T-cell (primary cell): ENCODE results near the gene LGR5. TPM values are rescaled to one million over a fixed set of nuclear protein-coding genes. Genes with fewer than 3 reads are reported as not detected.
A peak's percentile ranks its signal among the peaks of the same experiment; 100 is the strongest.

Experiments
- ATAC-seq, 4 experiments: fragments of 200-7000 bp in 3 of 4; fragments of 150-1000 bp in 1 of 4; cut with Tn5 transposase; replicated peaks in 1 of 4; 1 replicate in 3 of 4; 2 replicates in 1 of 4; pipeline ENCODE4 v1.10.0; 2021; ENCODE audit warnings: moderate library complexity in 3 of 4, mild to moderate bottlenecking in 2 of 4, moderate number of reproducible peaks in 1 of 4
- CTCF ChIA-PET, 2 donors: fragments of 300-600 bp; sonication (Branson Sonifier 250); formaldehyde crosslinking; loops; one replicate each; lab custom pipeline; 2022; ENCODE audit warnings: antibody characterized with exemption in 2 of 2; lab: Charles Lee
- POLR2A ChIA-PET, 2 donors: fragments of 300-600 bp; sonication (Branson Sonifier 250); formaldehyde crosslinking; loops; one replicate each; lab custom pipeline; 2022; ENCODE audit warnings: antibody characterized with exemption in 2 of 2; lab: Charles Lee
- DNase-seq, 35 experiments: peaks; one replicate each; pipeline versions ENCODE4 v3.0.0 to v3.0.0-alpha.2; 2013 to 2023
- H3K27ac ChIP-seq: one replicate; pipeline ENCODE4 v1.5.1; 2013; ENCODE audit warnings: low read length
- H3K27me3 ChIP-seq, 2 experiments: replicated peaks in 1 of 2; 1 replicate in 1 of 2; 2 replicates in 1 of 2; pipeline versions ENCODE4 v1.6.1 to v1.7.0; 2013; ENCODE audit warnings: low read length in 1 of 2, mixed read lengths in 1 of 2; ENCODE audit not compliant: control insufficient read depth in 2 of 2, insufficient read depth in 2 of 2; ENCODE audit errors: extremely low read depth in 1 of 2
- H3K36me3 ChIP-seq, 2 donors: 1 replicate in 1 of 2; 2 replicates in 1 of 2; pipeline versions ENCODE4 v1.6.1 to v1.7.0; 2013; ENCODE audit warnings: low read length in 1 of 2; ENCODE audit not compliant: control insufficient read depth in 2 of 2, insufficient read depth in 1 of 2; ENCODE audit errors: extremely low read depth in 1 of 2
- H3K4me1 ChIP-seq, 2 experiments: 1 replicate in 1 of 2; 2 replicates in 1 of 2; pipeline versions ENCODE4 v1.6.1 to v1.7.0; 2013; ENCODE audit warnings: low read length in 2 of 2, mixed read lengths in 1 of 2; ENCODE audit not compliant: insufficient read depth in 2 of 2, control insufficient read depth in 1 of 2; ENCODE audit errors: extremely low read depth in 1 of 2
- H3K4me3 ChIP-seq, 2 donors: 1 replicate in 1 of 2; 2 replicates in 1 of 2; pipeline versions ENCODE4 v1.5.1 to v1.7.0; 2013; ENCODE audit warnings: mild to moderate bottlenecking in 2 of 2, low read length in 1 of 2, moderate library complexity in 1 of 2; ENCODE audit not compliant: control insufficient read depth in 1 of 2; ENCODE audit errors: extremely low read depth in 1 of 2
- H3K9me3 ChIP-seq: 2 replicates; pipeline ENCODE4 v1.7.0; 2013
- H3K27ac Mint-ChIP-seq, 2 donors: one replicate each; pipeline ENCODE4 v1.8.0; 2020 to 2021; ENCODE audit warnings: mild to moderate bottlenecking in 2 of 2, mixed read lengths in 2 of 2
- H3K27me3 Mint-ChIP-seq, 2 donors: one replicate each; pipeline ENCODE4 v1.8.0; 2021 to 2022; ENCODE audit warnings: mixed read lengths in 2 of 2
- H3K36me3 Mint-ChIP-seq: one replicate; pipeline ENCODE4 v1.8.0; 2021; ENCODE audit warnings: mixed read lengths
- H3K4me1 Mint-ChIP-seq, 3 donors: one replicate each; pipeline ENCODE4 v1.8.0; 2020 to 2022; ENCODE audit warnings: mixed read lengths in 3 of 3, mild to moderate bottlenecking in 1 of 3
- H3K4me3 Mint-ChIP-seq, 3 donors: one replicate each; pipeline ENCODE4 v1.8.0; 2020 to 2022; ENCODE audit warnings: mild to moderate bottlenecking in 3 of 3, mixed read lengths in 3 of 3, moderate library complexity in 3 of 3
- H3K9me3 Mint-ChIP-seq, 3 donors: one replicate each; pipeline ENCODE4 v1.8.0; 2020 to 2022; ENCODE audit warnings: mixed read lengths in 3 of 3
- WGBS: methylation state at CpG from one replicate; pipeline ENCODE4 v1.1.5; 2013; ENCODE audit warnings: missing lambda C conversion rate; ENCODE audit not compliant: insufficient coverage; 5-methylcytosine and 5-hydroxymethylcytosine counted together
- total RNA-seq, 35 experiments: library from RNA in 6 of 35; stranded (reverse) in 6 of 35; fragments of 120-200 nt in 1 of 35; gene quantifications; one replicate each; pipeline versions ENCODE4 v1.2.1 to v1.2.4 and lab custom pipeline; 2013 to 2026

The LGR5 gene
- total RNA-seq, 5 donors from 2014 or later (not counting 1 experiment from before 2014, with no cell fraction given): 0.25 TPM; not detected in 4

DNA sequence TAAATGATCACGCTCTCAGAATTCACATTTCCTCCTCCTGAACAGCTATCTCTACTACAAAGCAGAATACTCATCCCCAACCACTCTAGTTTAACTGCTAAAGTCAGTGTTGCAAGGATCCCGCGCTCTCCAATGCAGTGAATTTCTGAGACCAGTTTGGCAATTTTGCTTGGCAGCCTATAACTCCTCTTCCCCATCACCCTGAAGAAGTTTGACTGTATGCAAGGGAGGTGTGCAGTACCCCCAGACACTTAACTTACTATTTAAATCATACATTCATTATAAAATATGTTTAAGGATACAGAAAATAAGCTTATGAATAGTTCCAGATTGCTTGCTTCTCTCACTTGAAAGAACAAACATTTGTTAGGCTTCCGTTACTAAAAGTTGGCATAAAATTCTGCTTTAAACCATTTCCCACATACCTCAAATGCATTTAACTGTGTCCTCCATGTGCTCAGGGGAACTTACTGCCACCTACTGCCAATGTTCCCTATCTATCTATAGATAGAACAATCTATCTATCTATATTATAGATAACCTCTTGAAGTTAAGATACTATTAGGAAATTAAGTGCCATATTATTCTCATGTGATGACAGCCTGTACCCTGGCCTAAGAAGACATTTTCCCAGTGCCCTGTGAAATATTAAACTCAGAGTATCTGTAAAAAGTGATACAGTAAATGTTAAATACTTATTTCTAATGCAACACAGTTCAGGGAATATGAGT lies 2.4 kb downstream of the LGR5 start:
- Mint-ChIP-seq H3K27ac (no peak overlapping the region), H3K27me3 (peaks cover 56 to 58% of the 10 kb centered on the region in 2 donors), H3K4me3 (peak overlapping the region in 1 of 3 donors; percentile 14), H3K36me3 (no peaks in the 10 kb centered on the region), H3K9me3 (peaks cover 2 to 7% (median 4%) of the 10 kb centered on the region in 3 donors), H3K4me1 (peaks cover 22 to 26% (median 24%) of the 10 kb centered on the region in 3 donors)
- H3K9me3 ChIP-seq: no peaks in the 10 kb centered on the region
- WGBS: no CpG with 5 or more reads among the region's 4 CpGs
- ChIA-PET POLR2A (no interaction called here), CTCF (no interaction called here)
- ATAC-seq (no peak), DNase-seq (no peak)
- H3K36me3 ChIP-seq: no peaks in the 10 kb centered on the region
- no peak overlapping the region for H3K4me3 ChIP-seq
- H3K4me1 ChIP-seq: peaks cover 3 to 21% of the 10 kb centered on the region in 2 experiments
- peaks cover 2 to 27% of the 10 kb centered on the region in 2 experiments for H3K27me3 ChIP-seq
- no peak overlapping the region for H3K27ac ChIP-seq

DNA sequence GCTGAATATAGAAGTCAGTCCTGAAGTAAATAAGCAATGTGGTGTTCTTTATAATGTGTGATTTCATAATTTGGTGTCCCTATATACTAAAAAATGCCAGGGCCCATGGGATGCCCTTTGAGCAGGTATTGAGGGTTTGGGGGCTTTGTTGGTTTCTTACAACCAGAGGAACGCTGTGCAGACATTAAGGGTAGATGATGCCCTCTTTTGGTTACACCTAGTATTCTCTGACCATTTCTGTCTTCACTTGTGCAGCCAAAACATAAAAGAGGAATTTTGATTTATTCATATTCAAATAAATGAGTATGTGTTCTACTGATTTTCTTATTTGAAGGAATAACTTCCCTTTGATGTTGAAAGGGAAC lies 3.0 kb downstream of the LGR5 start:
- peaks cover 22 to 26% (median 24%) of the 10 kb centered on the region in 3 donors for H3K4me1 Mint-ChIP-seq
- H3K9me3 Mint-ChIP-seq: peaks cover 0 to 1% (median 0%) of the 10 kb centered on the region in 3 donors
- no peak overlapping the region for H3K27ac ChIP-seq
- no peak overlapping the region for H3K27ac Mint-ChIP-seq
- peaks cover 52% of the 10 kb centered on the region in 2 donors for H3K27me3 Mint-ChIP-seq
- no peaks in the 10 kb centered on the region for H3K36me3 Mint-ChIP-seq
- ChIA-PET CTCF (no interaction called here), POLR2A (interaction anchor here in 1 of 2 donors (0.6 kb wide), 1 partner anchor 47 kb away, joined by 3 read pairs; no protein-coding TSS in a partner anchor)
- WGBS: no CpG with 5 or more reads among the region's 1 CpG
- H3K4me1 ChIP-seq: peaks cover 4 to 21% of the 10 kb centered on the region in 2 experiments
- no peak overlapping the region for H3K4me3 Mint-ChIP-seq
- no peaks in the 10 kb centered on the region for H3K9me3 ChIP-seq
- no peak overlapping the region for H3K4me3 ChIP-seq
- no peaks in the 10 kb centered on the region for H3K36me3 ChIP-seq
- DNase-seq (no peak), ATAC-seq (no peak)
- H3K27me3 ChIP-seq: peaks cover 2 to 27% of the 10 kb centered on the region in 2 experiments

DNA sequence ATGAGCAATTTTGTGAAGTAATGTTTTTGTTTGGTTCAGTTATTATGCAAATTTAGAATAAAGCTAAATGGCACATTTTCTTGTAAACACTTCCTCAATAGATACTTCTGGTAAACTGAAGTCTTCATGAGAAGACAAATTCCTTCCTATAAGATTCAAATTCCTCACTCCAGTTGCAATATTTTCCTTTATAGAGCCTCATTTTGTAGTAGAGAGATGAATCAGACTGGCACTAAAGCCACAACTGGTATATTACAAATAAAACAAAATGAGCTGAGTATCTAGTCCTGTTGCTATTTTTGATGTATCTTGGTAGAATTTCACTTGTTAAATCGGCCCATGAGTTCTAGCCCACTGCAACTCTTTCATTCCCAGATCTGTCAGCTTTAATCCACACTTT lies 5.5 kb downstream of the LGR5 start:
- Histone ChIP-seq H3K4me1 (peaks cover 8 to 11% of the 10 kb centered on the region in 2 experiments), H3K27me3 (peaks cover 0 to 13% of the 10 kb centered on the region in 2 experiments), H3K9me3 (no peaks in the 10 kb centered on the region), H3K27ac (no peak overlapping the region), H3K36me3 (no peaks in the 10 kb centered on the region), H3K4me3 (no peak overlapping the region)
- Mint-ChIP-seq H3K9me3 (no peaks in the 10 kb centered on the region), H3K36me3 (no peaks in the 10 kb centered on the region), H3K27me3 (peaks cover 37 to 39% of the 10 kb centered on the region in 2 donors), H3K4me1 (peaks cover 11 to 13% (median 11%) of the 10 kb centered on the region in 3 donors), H3K4me3 (no peak overlapping the region), H3K27ac (no peak overlapping the region)
- CTCF ChIA-PET: no interaction called here
- POLR2A ChIA-PET: no interaction called here
- no peak for ATAC-seq
- DNase-seq: no peak
- no CpG with 5 or more reads among the region's 1 CpG for WGBS

DNA sequence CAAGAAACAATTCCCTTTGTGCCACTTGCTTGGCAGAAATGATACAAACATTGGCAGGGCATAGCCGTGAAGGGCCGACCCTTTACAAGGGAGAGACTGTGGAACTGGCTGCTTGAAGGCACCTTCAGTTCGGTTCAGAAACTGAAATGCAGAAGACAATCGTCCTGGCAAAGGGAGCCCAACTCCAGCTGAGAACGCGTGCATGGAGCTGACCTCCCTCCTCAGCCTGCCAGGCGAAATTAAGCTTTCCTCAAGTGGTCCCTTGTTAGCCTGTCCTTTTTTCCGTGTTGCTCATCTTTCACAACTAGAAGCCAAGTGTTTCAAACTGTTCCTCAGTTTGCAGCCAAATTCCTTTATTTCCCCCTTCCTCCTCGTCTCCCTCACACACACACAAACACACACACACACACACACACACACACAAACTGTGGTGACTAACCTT lies 8.1 kb downstream of the LGR5 start:
- peaks cover 31 to 38% of the 10 kb centered on the region in 2 donors for H3K27me3 Mint-ChIP-seq
- no peaks in the 10 kb centered on the region for H3K9me3 Mint-ChIP-seq
- Histone ChIP-seq H3K9me3 (no peaks in the 10 kb centered on the region), H3K27ac (no peak overlapping the region), H3K27me3 (no peaks in the 10 kb centered on the region), H3K4me1 (peaks cover 0 to 8% of the 10 kb centered on the region in 2 experiments), H3K4me3 (no peak overlapping the region), H3K36me3 (no peaks in the 10 kb centered on the region)
- ChIA-PET CTCF (no interaction called here), POLR2A (no interaction called here)
- H3K27ac Mint-ChIP-seq: no peak overlapping the region
- ATAC-seq: no peak
- no peaks in the 10 kb centered on the region for H3K4me1 Mint-ChIP-seq
- WGBS: 60% methylated on average over 9 of the region's 9 CpGs
- H3K36me3 Mint-ChIP-seq: no peaks in the 10 kb centered on the region
- no peak overlapping the region for H3K4me3 Mint-ChIP-seq
- no peak for DNase-seq

DNA sequence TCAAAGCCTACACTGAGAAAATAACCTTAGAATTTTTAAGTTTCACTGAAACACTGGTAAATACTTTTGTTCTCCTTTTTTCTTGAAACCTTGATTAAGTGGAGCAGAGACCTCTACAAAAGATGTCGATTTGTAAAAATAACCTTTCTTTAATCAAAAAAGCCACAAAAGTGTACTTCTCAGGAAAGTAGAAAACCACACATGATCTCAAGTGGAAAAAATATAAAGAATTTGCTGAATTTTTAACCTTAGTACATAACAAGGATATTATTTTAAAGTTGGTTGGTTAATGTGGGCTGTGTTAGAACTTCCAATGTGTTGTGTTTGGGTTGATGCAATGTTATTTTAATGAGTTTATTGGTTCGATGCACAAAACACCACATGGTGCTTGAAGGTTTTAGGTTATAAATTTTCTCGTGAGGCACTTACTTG lies 8.6 kb downstream of the LGR5 start:
- WGBS: no CpG with 5 or more reads among the region's 3 CpGs
- ChIA-PET CTCF (no interaction called here), POLR2A (no interaction called here)
- no peak overlapping the region for H3K27ac ChIP-seq
- no peaks in the 10 kb centered on the region for H3K36me3 ChIP-seq
- peaks cover 0 to 8% of the 10 kb centered on the region in 2 experiments for H3K4me1 ChIP-seq
- H3K27ac Mint-ChIP-seq: no peak overlapping the region
- no peak for ATAC-seq
- H3K9me3 Mint-ChIP-seq: no peaks in the 10 kb centered on the region
- DNase-seq: no peak
- no peak overlapping the region for H3K4me3 Mint-ChIP-seq
- H3K36me3 Mint-ChIP-seq: no peaks in the 10 kb centered on the region
- no peaks in the 10 kb centered on the region for H3K9me3 ChIP-seq
- H3K27me3 ChIP-seq: no peaks in the 10 kb centered on the region
- no peaks in the 10 kb centered on the region for H3K4me1 Mint-ChIP-seq
- H3K4me3 ChIP-seq: no peak overlapping the region
- peaks cover 30 to 39% of the 10 kb centered on the region in 2 donors for H3K27me3 Mint-ChIP-seq

GRCh38 chr12:71449373-71450070 lies 9.9 kb downstream of the LGR5 start:
- H3K27me3 Mint-ChIP-seq: peaks cover 36 to 45% of the 10 kb centered on the region in 2 donors
- CTCF ChIA-PET: no interaction called here

More at GRCh38 chr12:71449373-71450070, 9.9 kb downstream of the LGR5 start:
- Histone ChIP-seq H3K36me3 (no peaks in the 10 kb centered on the region), H3K4me3 (no peak overlapping the region), H3K4me1 (peaks cover 0 to 8% of the 10 kb centered on the region in 2 experiments), H3K27me3 (no peaks in the 10 kb centered on the region), H3K9me3 (no peaks in the 10 kb centered on the region), H3K27ac (no peak overlapping the region)
- WGBS: no CpG with 5 or more reads among the region's 3 CpGs
- H3K27ac Mint-ChIP-seq: no peak overlapping the region
- ATAC-seq (no peak), DNase-seq (no peak)
- no peaks in the 10 kb centered on the region for H3K4me1 Mint-ChIP-seq
- H3K36me3 Mint-ChIP-seq: no peaks in the 10 kb centered on the region
- no peak overlapping the region for H3K4me3 Mint-ChIP-seq
- POLR2A ChIA-PET: interaction anchor here in 1 of 2 donors (0.5 kb wide), 1 partner anchor 25 kb away, joined by 3 read pairs; no protein-coding TSS in a partner anchor
- H3K9me3 Mint-ChIP-seq: no peaks in the 10 kb centered on the region
